ENCODE measurements around the gene SHMT2. TPM values are rescaled to one million over a fixed set of nuclear protein-coding genes. Genes with fewer than 3 reads are reported as not detected.

Gene SHMT2
- total RNA-seq, 2 experiments from 2014 or later, result 517 to 532 TPM

- H3K36me3 Mint-ChIP-seq, result peaks cover 3% of the 10 kb centered on the region
- peak; percentile 82 for DNase-seq
- peaks cover 54% of the 10 kb centered on the region for H3K27me3 Mint-ChIP-seq
- H3K4me1 Mint-ChIP-seq, result peaks cover 38% of the 10 kb centered on the region
- no peak overlapping the region for H3K27ac Mint-ChIP-seq
- H3K4me3 Mint-ChIP-seq, result peak overlapping the region; percentile 63
- H3K9me3 Mint-ChIP-seq, result no peaks in the 10 kb centered on the region
Observed at GRCh38 chr12:57243521-57244311, 14.2 kb downstream of the SHMT2 start.

DNA sequence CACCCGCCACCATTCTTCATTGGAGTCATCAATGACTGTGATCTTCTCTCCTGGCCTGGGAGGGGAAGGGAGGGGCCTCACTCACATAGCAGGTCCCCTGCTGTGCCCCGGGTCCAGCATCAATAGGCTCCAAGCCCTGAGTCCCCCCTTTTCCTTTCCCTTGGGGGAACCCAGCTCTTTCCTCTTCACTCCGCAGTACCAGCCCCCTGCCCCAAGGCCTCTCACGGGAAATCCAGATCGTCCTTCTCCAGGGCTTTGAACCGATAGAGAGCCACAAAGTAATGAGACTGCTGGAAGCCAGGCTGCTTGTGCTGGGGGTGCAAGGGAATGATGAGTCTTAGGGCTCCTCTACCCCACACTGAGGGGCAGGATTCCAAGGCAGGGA is 14.8 kb downstream of the SHMT2 start:
- Mint-ChIP-seq H3K27ac (no peak overlapping the region), H3K36me3 (peaks cover 3% of the 10 kb centered on the region), H3K9me3 (no peaks in the 10 kb centered on the region), H3K4me1 (peaks cover 36% of the 10 kb centered on the region), H3K27me3 (peaks cover 51% of the 10 kb centered on the region), H3K4me3 (peak overlapping the region; percentile 7)
- DNase-seq, result no peak

DNA sequence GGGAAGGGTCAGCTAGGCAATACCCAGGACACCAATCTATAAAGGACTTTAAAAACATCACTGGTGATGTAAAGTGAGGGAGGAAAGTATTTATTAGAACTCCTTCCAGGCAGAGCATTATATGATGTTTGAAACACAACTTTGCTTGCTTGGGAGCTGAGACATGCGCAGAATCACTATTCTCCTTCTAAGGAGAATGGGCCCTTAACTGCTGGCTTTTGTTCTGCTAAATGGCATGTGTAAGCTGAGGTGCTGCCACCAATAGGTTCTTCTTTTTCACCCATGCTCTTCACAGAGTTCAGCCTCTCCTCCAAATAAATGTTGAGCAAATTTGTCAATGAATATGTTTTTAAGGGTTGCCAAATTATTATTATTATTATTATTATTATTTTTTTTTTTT is 17.5 kb downstream of the SHMT2 start:
- Mint-ChIP-seq H3K4me3 (no peak overlapping the region), H3K4me1 (peaks cover 14% of the 10 kb centered on the region), H3K9me3 (no peaks in the 10 kb centered on the region), H3K27ac (no peak overlapping the region), H3K27me3 (peaks cover 27% of the 10 kb centered on the region), H3K36me3 (peaks cover 3% of the 10 kb centered on the region)
- no peak for DNase-seq

- H3K9me3 Mint-ChIP-seq, result no peaks in the 10 kb centered on the region
Observed at GRCh38 chr12:57248934-57249742, 19.6 kb downstream of the SHMT2 start.

GRCh38 chr12:57250541-57250940 is 21.0 kb downstream of the SHMT2 start:
- DNase-seq, result no peak
- Mint-ChIP-seq H3K4me3 (no peak overlapping the region), H3K4me1 (no peaks in the 10 kb centered on the region), H3K36me3 (peaks cover 3% of the 10 kb centered on the region), H3K27ac (no peak overlapping the region), H3K27me3 (no peaks in the 10 kb centered on the region), H3K9me3 (no peaks in the 10 kb centered on the region)

More at GRCh38 chr12:57248934-57249742, 19.6 kb downstream of the SHMT2 start:
- Mint-ChIP-seq H3K4me3 (peak overlapping the region; percentile 1), H3K27ac (no peak overlapping the region), H3K27me3 (peaks cover 10% of the 10 kb centered on the region), H3K4me1 (peaks cover under 1% of the 10 kb centered on the region), H3K36me3 (peaks cover 3% of the 10 kb centered on the region)
- DNase-seq, result no peak

DNA sequence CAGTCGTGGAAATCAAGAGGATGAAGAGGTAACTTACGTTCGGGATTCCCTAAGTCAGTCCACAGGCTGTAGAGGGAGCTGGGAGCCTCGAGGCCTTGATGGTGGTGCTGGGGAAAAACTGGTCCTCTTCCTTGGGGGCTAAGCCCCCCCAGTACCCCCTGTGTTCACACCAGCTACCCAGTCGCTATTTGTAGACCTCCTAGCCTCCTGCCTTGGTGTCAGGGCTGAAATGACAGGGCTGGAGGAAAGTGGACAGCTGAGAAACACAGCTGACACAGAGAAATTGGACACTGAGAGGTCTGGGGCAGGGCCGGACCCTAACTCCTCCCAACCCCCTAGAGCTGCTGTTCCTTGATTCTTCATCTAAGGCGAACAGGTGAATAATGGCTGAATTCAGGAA is 21.4 kb downstream of the SHMT2 start, which contains the start of gene STAC3:
STAC3 (minus strand) TSS at position 232 of the 400 bp plus-strand sequence. CDS start 1,551 bp downstream, outside the sequence.
- no peak within 1 kb of the TSS for H3K4me3 Mint-ChIP-seq
- peaks cover 3% of the 10 kb centered on the region for H3K36me3 Mint-ChIP-seq
- no peak for DNase-seq
- H3K4me1 Mint-ChIP-seq, result no peaks in the 10 kb centered on the region
- no peak within 1 kb of the TSS for H3K27ac Mint-ChIP-seq
- H3K9me3 Mint-ChIP-seq, result no peaks in the 10 kb centered on the region
- H3K27me3 Mint-ChIP-seq, result no peaks in the 10 kb centered on the region

- H3K4me3 Mint-ChIP-seq, result no peak overlapping the region
- no peak for DNase-seq
- H3K27me3 Mint-ChIP-seq, result no peaks in the 10 kb centered on the region
- no peaks in the 10 kb centered on the region for H3K9me3 Mint-ChIP-seq
- no peaks in the 10 kb centered on the region for H3K4me1 Mint-ChIP-seq
- H3K27ac Mint-ChIP-seq, result no peak overlapping the region
- H3K36me3 Mint-ChIP-seq, result no peaks in the 10 kb centered on the region
Observed at GRCh38 chr12:57254506-57255280, 25.2 kb downstream of the SHMT2 start.

GRCh38 chr12:57255916-57256315 is 26.4 kb downstream of the SHMT2 start:
- Mint-ChIP-seq H3K4me1 (no peaks in the 10 kb centered on the region), H3K36me3 (no peaks in the 10 kb centered on the region), H3K27ac (no peak overlapping the region), H3K4me3 (no peak overlapping the region), H3K27me3 (no peaks in the 10 kb centered on the region), H3K9me3 (no peaks in the 10 kb centered on the region)
- no peak for DNase-seq

- Mint-ChIP-seq H3K27ac (no peak overlapping the region), H3K4me1 (peaks cover 6% of the 10 kb centered on the region), H3K4me3 (no peak overlapping the region), H3K9me3 (no peaks in the 10 kb centered on the region), H3K36me3 (peaks cover 3% of the 10 kb centered on the region), H3K27me3 (no peaks in the 10 kb centered on the region)
- DNase-seq, result no peak
Observed at GRCh38 chr12:57258977-57259970, 29.8 kb downstream of the SHMT2 start.

DNA sequence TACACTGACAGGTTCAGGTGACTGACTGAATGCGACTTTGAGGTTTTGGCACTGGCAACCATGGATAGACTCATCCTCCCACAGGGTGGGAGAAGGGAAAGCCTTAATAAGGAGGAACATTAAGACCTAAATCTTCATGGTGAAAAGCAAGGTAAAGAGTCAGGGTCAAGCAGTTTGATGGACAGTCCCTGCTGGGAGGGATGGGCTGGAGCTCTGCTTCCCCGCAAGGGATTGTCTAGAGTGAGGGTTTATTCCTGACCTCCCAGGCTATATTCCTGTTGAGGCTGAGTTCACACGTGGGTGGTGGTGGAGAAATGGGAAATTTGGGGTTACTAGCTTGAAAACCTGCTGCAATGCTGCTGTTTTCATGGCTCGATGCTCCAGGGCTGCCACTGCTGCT is 30.9 kb downstream of the SHMT2 start:
- Mint-ChIP-seq H3K4me3 (no peak overlapping the region), H3K27ac (no peak overlapping the region), H3K9me3 (no peaks in the 10 kb centered on the region), H3K36me3 (peaks cover 3% of the 10 kb centered on the region), H3K4me1 (peaks cover 6% of the 10 kb centered on the region), H3K27me3 (no peaks in the 10 kb centered on the region)
- no peak for DNase-seq

DNA sequence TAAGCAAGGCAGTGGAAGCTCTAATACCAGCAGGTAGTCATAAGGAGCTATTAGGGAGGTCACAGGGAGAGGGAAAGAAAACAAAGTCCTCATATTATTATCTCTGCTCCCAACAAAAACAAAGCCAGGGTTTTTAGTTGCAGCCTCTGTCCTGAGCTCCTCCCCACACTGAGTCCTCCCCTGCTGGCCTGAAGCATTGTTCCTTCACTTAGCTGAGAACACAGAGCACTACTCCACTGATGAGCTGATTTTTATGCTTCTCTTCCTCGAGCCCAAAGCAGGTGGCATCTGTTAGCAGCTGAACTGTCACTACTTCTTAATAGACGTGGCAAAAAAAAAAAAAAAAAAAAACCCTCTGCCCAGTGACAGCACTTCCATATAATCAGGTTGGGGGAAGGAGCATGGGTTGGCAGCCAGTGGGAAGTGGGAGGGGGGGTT is 31.9 kb downstream of the SHMT2 start:
- Mint-ChIP-seq H3K4me3 (no peak overlapping the region), H3K36me3 (peaks cover 3% of the 10 kb centered on the region), H3K9me3 (no peaks in the 10 kb centered on the region), H3K27me3 (no peaks in the 10 kb centered on the region), H3K27ac (no peak overlapping the region), H3K4me1 (peaks cover 6% of the 10 kb centered on the region)
- no peak for DNase-seq

- Mint-ChIP-seq H3K36me3 (peaks cover 3% of the 10 kb centered on the region), H3K27me3 (no peaks in the 10 kb centered on the region), H3K27ac (no peak overlapping the region), H3K9me3 (no peaks in the 10 kb centered on the region), H3K4me1 (peaks cover 6% of the 10 kb centered on the region), H3K4me3 (no peak overlapping the region)
- DNase-seq, result no peak
Observed at GRCh38 chr12:57262126-57262822, 32.8 kb downstream of the SHMT2 start.

GRCh38 chr12:57263096-57263495 is 33.6 kb downstream of the SHMT2 start:
- Mint-ChIP-seq H3K36me3 (peaks cover 5% of the 10 kb centered on the region), H3K4me3 (no peak overlapping the region), H3K9me3 (no peaks in the 10 kb centered on the region), H3K27ac (no peak overlapping the region), H3K4me1 (peaks cover 8% of the 10 kb centered on the region), H3K27me3 (no peaks in the 10 kb centered on the region)
- no peak for DNase-seq
